HS-5 (cell line): ENCODE measurements around the gene LASP1NB.
"Not testable (repeated sequence)": the region's sequence is repeated elsewhere in the genome, so short reads cannot be mapped to it uniquely, and the experiment has no call there.

Experiments
- DNase-seq: peaks from one replicate; pipeline ENCODE4 v3.0.0-alpha.2; 2012; ENCODE audit warnings: low read depth

Gene LASP1NB

GRCh38 chr17:38897176-38897575 is 28.2 kb upstream of the LASP1NB start:
- DNase-seq, result no peak

- no peak for DNase-seq
Observed at GRCh38 chr17:38897671-38898290, 27.6 kb upstream of the LASP1NB start.

- DNase-seq, result no peak
Observed at GRCh38 chr17:38898291-38898679, 27.1 kb upstream of the LASP1NB start.

- DNase-seq, result no peak
Observed at GRCh38 chr17:38898812-38899348, 26.5 kb upstream of the LASP1NB start.

GRCh38 chr17:38899421-38899820 is 26.0 kb upstream of the LASP1NB start:
- DNase-seq, result no peak

GRCh38 chr17:38900978-38901656 is 24.3 kb upstream of the LASP1NB start:
- DNase-seq, result peak; percentile 95

GRCh38 chr17:38903404-38903803 is 22.0 kb upstream of the LASP1NB start:
- no peak for DNase-seq

GRCh38 chr17:38904892-38905291 is 20.5 kb upstream of the LASP1NB start:
- DNase-seq, result no peak

GRCh38 chr17:38905375-38905774 is 20.0 kb upstream of the LASP1NB start:
- DNase-seq, result no peak

GRCh38 chr17:38906460-38907228 is 18.8 kb upstream of the LASP1NB start:
- DNase-seq, result no peak

GRCh38 chr17:38907930-38908675 is 17.3 kb upstream of the LASP1NB start:
- DNase-seq, result no peak

- DNase-seq, result no peak
Observed at GRCh38 chr17:38908676-38909181, 16.7 kb upstream of the LASP1NB start.

GRCh38 chr17:38910325-38910724 is 15.1 kb upstream of the LASP1NB start:
- DNase-seq, result no peak

GRCh38 chr17:38911081-38911730 is 14.2 kb upstream of the LASP1NB start:
- no peak for DNase-seq

- DNase-seq, result not testable (repeated sequence)
Observed at GRCh38 chr17:38911731-38912081, 13.7 kb upstream of the LASP1NB start.

- DNase-seq, result no peak
Observed at GRCh38 chr17:38912221-38912813, 13.1 kb upstream of the LASP1NB start.

GRCh38 chr17:38914741-38915638 is 10.4 kb upstream of the LASP1NB start:
- DNase-seq, result no peak

GRCh38 chr17:38915639-38915995 is 9.8 kb upstream of the LASP1NB start:
- DNase-seq, result no peak

- DNase-seq, result no peak
Observed at GRCh38 chr17:38916771-38917170, 8.6 kb upstream of the LASP1NB start.

GRCh38 chr17:38917259-38917658 is 8.2 kb upstream of the LASP1NB start:
- DNase-seq, result no peak
